ENCODE data around the gene SRSF11. TPM values are rescaled to one million over a fixed set of nuclear protein-coding genes. Genes with fewer than 3 reads are reported as not detected.

SRSF11 gene
- total RNA-seq, 1 donor from 2014 or later, result 231 TPM

GRCh38 chr1:70231475-70231874 is 10.3 kb downstream of the SRSF11 start:
- Mint-ChIP-seq H3K27ac (no peak overlapping the region), H3K36me3 (ENCODE audit: low read depth) (peaks cover 84% of the 10 kb centered on the region), H3K9me3 (no peaks in the 10 kb centered on the region), H3K4me3 (no peak overlapping the region), H3K27me3 (no peaks in the 10 kb centered on the region), H3K4me1 (peaks cover 12% of the 10 kb centered on the region)
- ChIA-PET POLR2A (no interaction called here), CTCF (no interaction called here)
- intact Hi-C loops (cut with micrococcal nuclease), result no loop called here
- DNase-seq (no peak), ATAC-seq (ENCODE audit: low read depth) (no peak)
- no peak for TF ChIP-seq CTCF (IDR thresholded peaks at IDR 0.05)

GRCh38 chr1:70234733-70235132 is 13.6 kb downstream of the SRSF11 start:
- ChIA-PET POLR2A (no interaction called here), CTCF (no interaction called here)
- Mint-ChIP-seq H3K4me1 (peaks cover 2% of the 10 kb centered on the region), H3K9me3 (no peaks in the 10 kb centered on the region), H3K4me3 (no peak overlapping the region), H3K27me3 (no peaks in the 10 kb centered on the region), H3K27ac (no peak overlapping the region), H3K36me3 (ENCODE audit: low read depth) (peaks cover 88% of the 10 kb centered on the region)
- intact Hi-C loops (cut with micrococcal nuclease), result no loop called here
- no peak for ATAC-seq (ENCODE audit: low read depth)
- no peak for DNase-seq
- no peak for TF ChIP-seq CTCF (IDR thresholded peaks at IDR 0.05)

- intact Hi-C loops (cut with micrococcal nuclease), result loop anchor here (2.0 kb wide), 1 partner anchor 15 kb away; no protein-coding TSS in a partner anchor
- peaks cover 85% of the 10 kb centered on the region for H3K36me3 Mint-ChIP-seq (ENCODE audit: low read depth)
- CTCF ChIA-PET, result no interaction called here
Measured at GRCh38 chr1:70239940-70240339, 18.8 kb downstream of the SRSF11 start.

GRCh38 chr1:70247122-70247521 is 25.9 kb downstream of the SRSF11 start:
- ATAC-seq (ENCODE audit: low read depth) (no peak), DNase-seq (no peak)
- Mint-ChIP-seq H3K27me3 (no peaks in the 10 kb centered on the region), H3K9me3 (no peaks in the 10 kb centered on the region), H3K36me3 (ENCODE audit: low read depth) (peaks cover 93% of the 10 kb centered on the region), H3K27ac (no peak overlapping the region), H3K4me3 (no peak overlapping the region), H3K4me1 (no peaks in the 10 kb centered on the region)
- POLR2A ChIA-PET, result no interaction called here
- CTCF ChIA-PET, result no interaction called here
- intact Hi-C loops (cut with micrococcal nuclease), result no loop called here
- no peak for TF ChIP-seq CTCF (IDR thresholded peaks at IDR 0.05)

More at GRCh38 chr1:70239940-70240339, 18.8 kb downstream of the SRSF11 start:
- no peaks in the 10 kb centered on the region for H3K9me3 Mint-ChIP-seq
- no peak overlapping the region for H3K4me3 Mint-ChIP-seq
- POLR2A ChIA-PET, result no interaction called here
- no peaks in the 10 kb centered on the region for H3K4me1 Mint-ChIP-seq
- H3K27ac Mint-ChIP-seq, result no peak overlapping the region
- H3K27me3 Mint-ChIP-seq, result no peaks in the 10 kb centered on the region
- no peak for TF ChIP-seq CTCF (IDR thresholded peaks at IDR 0.05)
- ATAC-seq (ENCODE audit: low read depth) (no peak), DNase-seq (no peak)

- DNase-seq (no peak), ATAC-seq (ENCODE audit: low read depth) (no peak)
- H3K4me1 Mint-ChIP-seq, result no peaks in the 10 kb centered on the region
- no peaks in the 10 kb centered on the region for H3K27me3 Mint-ChIP-seq
- POLR2A ChIA-PET, result no interaction called here
- CTCF ChIA-PET, result no interaction called here
- no peaks in the 10 kb centered on the region for H3K9me3 Mint-ChIP-seq
- no peak overlapping the region for H3K4me3 Mint-ChIP-seq
- intact Hi-C loops (cut with micrococcal nuclease), result no loop called here
- H3K27ac Mint-ChIP-seq, result no peak overlapping the region
- H3K36me3 Mint-ChIP-seq (ENCODE audit: low read depth), result peaks cover 91% of the 10 kb centered on the region
- no peak for TF ChIP-seq CTCF (IDR thresholded peaks at IDR 0.05)
Measured at GRCh38 chr1:70247768-70248167, 26.6 kb downstream of the SRSF11 start.

Measured in activated B cell treated with CpG ODN at 0.5 μM for 24 hours (primary cell).